ENCODE results near the gene HPS5. TPM values are rescaled to one million over a fixed set of nuclear protein-coding genes. Genes with fewer than 3 reads are reported as not detected.

HPS5 gene
- total and polyA plus RNA-seq, 2 of the 4 experiments (the other 2 are of a cell fraction): 7.9 to 28.3 TPM

- no peaks in the 10 kb centered on the region for H3K36me3 ChIP-seq (ENCODE audit: control insufficient read depth, insufficient read depth, low read length)
- CTCF ChIA-PET: no interaction called here
- H3K4ac ChIP-seq (ENCODE audit: low read depth, low read length): no peak overlapping the region
- intact Hi-C loops (cut with micrococcal nuclease): no loop called here
- dilution Hi-C loops (cut with HindIII; ENCODE audit: low sequenced_read_pairs, unreplicated experiment): no loop called here
- no peaks in the 10 kb centered on the region for H3K4me1 ChIP-seq (ENCODE audit: control insufficient read depth, insufficient read depth, low read length)
- H2BK15ac ChIP-seq (ENCODE audit: low read depth, low read length): no peak overlapping the region
- no peak overlapping the region for H2AK5ac ChIP-seq (ENCODE audit: low read depth, low read length)
- no peak overlapping the region for H3K23ac ChIP-seq (ENCODE audit: low read depth, low read length)
- no peak overlapping the region for H4K91ac ChIP-seq (ENCODE audit: insufficient read depth, low read depth, low read length)
- H4K5ac ChIP-seq (ENCODE audit: low read depth, low read length): no peak overlapping the region
- no peak overlapping the region for H3K18ac ChIP-seq (ENCODE audit: low read depth, low read length)
- BruUV-seq (replicated peaks): no TSS peak
- H3K4me3 ChIP-seq (ENCODE audit: insufficient read depth, low read depth, low read length): no peak overlapping the region
- H2BK120ac ChIP-seq (ENCODE audit: low read depth, low read length): no peak overlapping the region
- H3K56ac ChIP-seq (ENCODE audit: extremely low read depth, insufficient read depth, low read length): no peak overlapping the region
- H3K27ac ChIP-seq (ENCODE audit: insufficient read depth, low read length): no peak overlapping the region
- H3K79me1 ChIP-seq (ENCODE audit: low read depth in 1 of 2, low read length in 2 of 2): no peaks in the 10 kb centered on the region
- ATAC-seq (ENCODE audit: low read depth) (no peak), DNase-seq (no peak)
- H3K27me3 ChIP-seq (ENCODE audit: control insufficient read depth, insufficient read depth, low read length): peaks cover 5% of the 10 kb centered on the region
- no peak overlapping the region for H2BK5ac ChIP-seq (ENCODE audit: low read depth, low read length, poor library complexity, severe bottlenecking)
- in situ Hi-C loops (cut with MboI; ENCODE audit: low sequenced_read_pairs): no loop called here
- no peak overlapping the region for H2AFZ ChIP-seq (replicated peaks; ENCODE audit: low read length, poor library complexity)
- H3K9ac ChIP-seq (ENCODE audit: low read depth, low read length): no peak overlapping the region
- H2BK20ac ChIP-seq (ENCODE audit: low read depth, low read length): no peak overlapping the region
- H4K8ac ChIP-seq (ENCODE audit: low read depth in 2 of 2, low read length in 2 of 2): no peak overlapping the region
- no peaks in the 10 kb centered on the region for H3K9me3 ChIP-seq (ENCODE audit: control insufficient read depth, insufficient read depth, low read length)
- no peaks in the 10 kb centered on the region for H4K20me1 ChIP-seq (ENCODE audit: insufficient read depth, low read length)
- WGBS, 2 experiments (ENCODE audit: extremely low coverage in 2 of 2, insufficient read length in 1 of 2): no CpG with 5 or more reads among the region's 4 CpGs
- TF ChIP-seq CEBPB (IDR thresholded peaks at IDR 0.05; ENCODE audit: low read depth, low read length): peak; percentile 31; the same call in 1 of the 2 replicates
- no peak for TF ChIP-seq RFX5 (IDR thresholded peaks at IDR 0.05; ENCODE audit: low read depth, low read length)
- no peak overlapping the region for H3K4me2 ChIP-seq (ENCODE audit: low read depth, low read length)
- no peaks in the 10 kb centered on the region for H3K9me1 ChIP-seq (ENCODE audit: insufficient read depth, low read length)
- no peak overlapping the region for H3K14ac ChIP-seq (replicated peaks; ENCODE audit: low read depth, low read length)
- POLR2A ChIA-PET (ENCODE audit: unreplicated experiment): no interaction called here
- no peak overlapping the region for H2AK9ac ChIP-seq (replicated peaks; ENCODE audit: low read depth, low read length, poor library complexity)
These were observed 88.0 kb downstream of the HPS5 start for GRCh38 chr11:18233912-18234311.
